K562 (cell line): ENCODE results near the gene LHX5. TPM values are rescaled to one million over a fixed set of nuclear protein-coding genes. Genes with fewer than 3 reads are reported as not detected.

ENCODE experiments used
- ATAC-seq: fragments of 200-7000 bp; cut with Tn5 transposase; 3 replicates; pipeline ENCODE4 v1.9.1; 2020; ENCODE audit warnings: moderate library complexity
- BruUV-seq: library from RNA; stranded (reverse); fragments of 400-500 nt; replicated peaks from 2 replicates; lab custom pipeline; 2021; lab: Mats Ljungman, UMichigan
- CTCF ChIA-PET: fragments of 300-600 bp; formaldehyde crosslinking; extraction: SDS; loops from one replicate; lab custom pipeline; 2021; ENCODE audit warnings: low intra/inter-chr PET ratio; lab: Yijun Ruan, JAX
- POLR2A ChIA-PET: fragments of 300-600, 350-650 bp; sonication (Branson Sonifier 250); formaldehyde crosslinking; extraction: SDS; loops from one replicate; lab custom pipeline; 2021; ENCODE audit warnings: antibody characterized with exemption, inconsistent platforms; lab: Yijun Ruan, JAX
- DNase-seq, 4 experiments: peaks; one replicate each; pipeline versions ENCODE4 v3.0.0 to v3.0.0-alpha.2; 2011 to 2018; ENCODE audit warnings: low spot score in 3 of 4, mixed read lengths in 3 of 4; ENCODE audit errors: extremely low read depth in 1 of 4
- FAIRE-seq: peaks from 2 replicates; lab custom pipeline; 2011; peaks lifted over from hg19 to GRCh38; lab: Jason Lieb, UNC
- H2AFZ ChIP-seq: 2 replicates; pipeline ENCODE4 v1.6.0; 2011; ENCODE audit warnings: low read depth, low read length, control low read depth, inconsistent platforms
- H3K27ac ChIP-seq: fragments of 200-600 bp; 3 replicates; pipeline ENCODE4 v1.8.0; 2011; ENCODE audit warnings: low read depth, mild to moderate bottlenecking, control low read depth, inconsistent platforms, low read length, moderate library complexity, mixed read lengths; ENCODE audit errors: extremely low read depth
- H3K27me3 ChIP-seq, 2 experiments: fragments of 300-600 bp in 1 of 2; 2 replicates in 1 of 2; 3 replicates in 1 of 2; pipeline versions ENCODE4 v1.6.0 to v1.8.0; 2011; ENCODE audit warnings: inconsistent platforms in 2 of 2, low read length in 2 of 2, mild to moderate bottlenecking in 1 of 2, mixed read lengths in 1 of 2, moderate library complexity in 1 of 2; ENCODE audit not compliant: control insufficient read depth in 2 of 2, insufficient read depth in 2 of 2
- H3K36me3 ChIP-seq: fragments of 300-600 bp; 3 replicates; pipeline ENCODE4 v1.8.0; 2011; ENCODE audit warnings: mild to moderate bottlenecking, low read length, inconsistent platforms; ENCODE audit not compliant: control insufficient read depth, insufficient read depth
- H3K4me1 ChIP-seq, 2 experiments: fragments of 200-600 bp in 1 of 2; replicated peaks in 1 of 2; 2 replicates in 1 of 2; 3 replicates in 1 of 2; pipeline versions ENCODE4 v1.5.1 to v1.8.0; 2011; ENCODE audit warnings: inconsistent platforms in 2 of 2, low read length in 2 of 2, mild to moderate bottlenecking in 1 of 2, mixed read lengths in 1 of 2, moderate library complexity in 1 of 2; ENCODE audit not compliant: control insufficient read depth in 2 of 2, insufficient read depth in 2 of 2
- H3K4me2 ChIP-seq: 2 replicates; pipeline ENCODE4 v1.6.1; 2011; ENCODE audit warnings: low read length, control low read depth, inconsistent platforms, mixed read lengths; ENCODE audit not compliant: insufficient read depth
- H3K4me3 ChIP-seq: fragments of 200-600 bp; sonication (generic), shearing (Covaris generic); 2 replicates; pipeline ENCODE4 v1.5.1; 2016; ENCODE audit warnings: control low read depth, inconsistent platforms
- H3K79me2 ChIP-seq: fragments of 200-600 bp; 3 replicates; pipeline ENCODE4 v1.8.0; 2011; ENCODE audit warnings: low read length, inconsistent platforms; ENCODE audit not compliant: control insufficient read depth, insufficient read depth
- H3K9ac ChIP-seq, 2 experiments: 2 replicates each; pipeline versions ENCODE4 v1.6.0 to v1.6.1; 2011; ENCODE audit warnings: low read depth in 2 of 2, low read length in 2 of 2, control low read depth in 1 of 2, inconsistent platforms in 1 of 2, mild to moderate bottlenecking in 1 of 2, mixed read lengths in 1 of 2; ENCODE audit not compliant: insufficient read depth in 1 of 2
- H3K9me1 ChIP-seq: one replicate; pipeline ENCODE4 v1.6.0; 2011; ENCODE audit warnings: inconsistent platforms, mild to moderate bottlenecking, low read length, moderate library complexity; ENCODE audit not compliant: control insufficient read depth, insufficient read depth
- H3K9me3 ChIP-seq: replicated peaks from 2 replicates; pipeline ENCODE4 v1.5.1; 2011; ENCODE audit warnings: low read depth, low read length, inconsistent platforms; ENCODE audit not compliant: control insufficient read depth, insufficient read depth
- H4K20me1 ChIP-seq: replicated peaks from 2 replicates; pipeline ENCODE4 v1.6.1; 2011; ENCODE audit warnings: low read length, inconsistent platforms, mixed read lengths; ENCODE audit not compliant: control insufficient read depth, insufficient read depth
- BCOR ChIP-seq: fragments of 450-650 bp; IDR thresholded peaks from 2 replicates; pipeline ENCODE4 v1.6.1; 2016
- KLF10 ChIP-seq: fragments of 250-450 bp; sonication (Bioruptor Pico); IDR thresholded peaks from 2 replicates; pipeline ENCODE4 v1.6.1; 2021; ENCODE audit warnings: matching md5 sums
- NBN ChIP-seq: fragments of 450-650 bp; IDR thresholded peaks from 2 replicates; pipeline ENCODE4 v1.6.1; 2016; ENCODE audit warnings: low read depth, mild to moderate bottlenecking
- NR2F6 ChIP-seq: fragments of 450-650 bp; formaldehyde crosslinking; IDR thresholded peaks from 2 replicates; pipeline ENCODE4 v1.4.0; 2020; ENCODE audit warnings: mild to moderate bottlenecking
- PTBP1 ChIP-seq: fragments of 200-400 bp; formaldehyde crosslinking; IDR thresholded peaks from 2 replicates; pipeline ENCODE4 v1.6.1; 2017; ENCODE audit warnings: low read depth, low read length
- RBM25 ChIP-seq: fragments of 200-400 bp; formaldehyde crosslinking; IDR thresholded peaks from 2 replicates; pipeline ENCODE4 v1.6.1; 2018; ENCODE audit warnings: low read length, low read depth, moderate library complexity; ENCODE audit not compliant: severe bottlenecking
- RCOR1 ChIP-seq, 2 experiments: IDR thresholded peaks; 2 replicates each; pipeline ENCODE4 v1.6.1; 2012; ENCODE audit warnings: low read depth in 2 of 2, low read length in 2 of 2, borderline replicate concordance in 1 of 2, improper control_type of control experiment in 1 of 2
- SMARCA5 ChIP-seq: fragments of 450-650 bp; IDR thresholded peaks from 2 replicates; pipeline ENCODE4 v1.6.1; 2016
- SNAPC5 ChIP-seq: fragments of 250-450 bp; sonication (Bioruptor Pico); IDR thresholded peaks from 2 replicates; pipeline ENCODE4 v1.8.0; 2021; ENCODE audit warnings: moderate library complexity, mild to moderate bottlenecking, inconsistent platforms
- TCF7 ChIP-seq: sonication (generic); IDR thresholded peaks from 2 replicates; pipeline ENCODE4 v1.6.1; 2016; ENCODE audit warnings: antibody characterized with exemption, borderline replicate concordance
- TEAD1 ChIP-seq, 2 experiments: fragments of 450-650 bp in 1 of 2; sonication (generic) in 1 of 2; formaldehyde crosslinking; IDR thresholded peaks; 2 replicates each; pipeline versions ENCODE4 v1.4.0 to v1.8.0; 2020 to 2022; ENCODE audit warnings: mild to moderate bottlenecking in 2 of 2, missing genetic modification reagents in 1 of 2
- TFE3 ChIP-seq: fragments of 450-650 bp; formaldehyde crosslinking; IDR thresholded peaks from 2 replicates; pipeline ENCODE4 v1.4.0; 2020; ENCODE audit warnings: mild to moderate bottlenecking, mixed read lengths
- TGIF2 ChIP-seq: sonication (generic); formaldehyde crosslinking; IDR thresholded peaks from 2 replicates; pipeline ENCODE4 v1.8.1; 2022; ENCODE audit warnings: mild to moderate bottlenecking, missing genetic modification reagents, moderate library complexity
- USF1 ChIP-seq: sonication (generic); formaldehyde crosslinking; IDR thresholded peaks from 2 replicates; pipeline ENCODE4 v1.9.0; 2022; ENCODE audit warnings: mild to moderate bottlenecking, missing genetic modification reagents
- XRCC3 ChIP-seq: fragments of 450-650 bp; IDR thresholded peaks from 2 replicates; pipeline ENCODE4 v1.6.1; 2017; ENCODE audit warnings: mild to moderate bottlenecking, moderate library complexity
- XRCC4 ChIP-seq: IDR thresholded peaks from one replicate; pipeline ENCODE4 v1.6.1; 2011; ENCODE audit not compliant: insufficient read depth, insufficient read length; ENCODE audit errors: extremely low read depth
- ZFP36 ChIP-seq: fragments of 150-350 bp; IDR thresholded peaks from 2 replicates; pipeline ENCODE4 v1.6.1; 2018; ENCODE audit warnings: low read length, low read depth; ENCODE audit not compliant: partially characterized antibody
- ZKSCAN8 ChIP-seq: fragments of 200-800 bp; sonication (Bioruptor generic); IDR thresholded peaks from 2 replicates; pipeline ENCODE4 v1.6.1; 2016; ENCODE audit warnings: missing genetic modification characterization, missing compliant biosample characterization
- ZNF121 ChIP-seq: sonication (generic); formaldehyde crosslinking; conservative IDR thresholded peaks from 2 replicates; pipeline ENCODE4 v1.8.0; 2022; ENCODE audit warnings: missing genetic modification reagents
- ZNF197 ChIP-seq: fragments of 200-800 bp; sonication (Bioruptor generic); IDR thresholded peaks from 2 replicates; pipeline ENCODE4 v1.6.1; 2016; ENCODE audit warnings: low read depth, missing genetic modification characterization, missing compliant biosample characterization
- ZNF398 ChIP-seq: fragments of 250-450 bp; sonication (Bioruptor Pico); IDR thresholded peaks from 2 replicates; pipeline ENCODE4 v1.8.0; 2021; ENCODE audit warnings: moderate library complexity, mild to moderate bottlenecking, inconsistent platforms
- WGBS: fragments of 100-300 bp; shearing (Covaris generic); methylation state at CpG from one replicate; pipeline ENCODE4 v1.1.6; 2016; ENCODE audit warnings: low coverage, mixed read lengths; ENCODE audit not compliant: insufficient coverage; ENCODE audit errors: missing lambda C conversion rate; 5-methylcytosine and 5-hydroxymethylcytosine counted together
- in situ Hi-C: fragments of 300-500 bp; cut with MboI; formaldehyde crosslinking; loops from 4 replicates; pipeline ENCODE4 v1.15.0; 2018; ENCODE audit warnings: inconsistent platforms, mixed read lengths
- intact Hi-C: fragments of 100-400 bp; cut with micrococcal nuclease; formaldehyde crosslinking; loops from 2 replicates; pipeline ENCODE4 v1.14.2; 2022
- polyA plus RNA-seq, 8 experiments: library from polyadenylated mRNA; depleted of rRNA in 4 of 8; stranded (reverse) in 5 of 8; unstranded in 3 of 8; fragments of >200 nt; fragmentation: Nextera tagmentation in 2 of 8; fragmentation: Illumina TruSeq in 1 of 8; extraction: Ambion mirVana in 2 of 8; extraction: Trizol in 1 of 8; gene quantifications; 2 replicates each; pipeline versions ENCODE4 v1.2.1 to v1.2.3, GENCODE V29; 2011 to 2014; ENCODE audit warnings: inconsistent platforms in 1 of 8, missing spikeins in 1 of 8
- total RNA-seq, 7 experiments: library from RNA; depleted of rRNA in 6 of 7; stranded (reverse); fragments of >200 nt in 6 of 7; fragmentation: Illumina TruSeq in 2 of 7; extraction: Trizol in 2 of 7; gene quantifications; 2 replicates each; pipeline versions ENCODE4 v1.2.1 to v1.2.3, GENCODE V29; 2011 to 2021; ENCODE audit warnings: low replicate concordance in 1 of 7

The LHX5 gene
- total and polyA plus RNA-seq, 9 of the 15 experiments (the other 6 are each of a cell fraction or from before 2014, with no cell fraction given) = 0.04 to 0.17 (median 0.05) TPM; not detected in 6

- H3K4me2 ChIP-seq = no peak overlapping the region
- no peak for ATAC-seq
- no peak overlapping the region for H3K27ac ChIP-seq
- no peak for DNase-seq
- no peaks in the 10 kb centered on the region for H3K4me1 ChIP-seq
- no peaks in the 10 kb centered on the region for H3K36me3 ChIP-seq
- H3K9me1 ChIP-seq = no peaks in the 10 kb centered on the region
- no peak overlapping the region for H2AFZ ChIP-seq
- no TSS peak for BruUV-seq
- no peak overlapping the region for H3K9ac ChIP-seq
- no peaks in the 10 kb centered on the region for H4K20me1 ChIP-seq
- in situ Hi-C loops = no loop called here
- POLR2A ChIA-PET = interaction anchor here (0.7 kb wide), 1 partner anchor 130 kb away, joined by 4 read pairs; no protein-coding TSS in a partner anchor
- H3K4me3 ChIP-seq = no peak overlapping the region
- H3K9me3 ChIP-seq = no peaks in the 10 kb centered on the region
- CTCF ChIA-PET = no interaction called here
- peaks cover 2 to 10% of the 10 kb centered on the region in 2 experiments; a peak in 1 of 5 replicates for H3K27me3 ChIP-seq
- no peaks in the 10 kb centered on the region for H3K79me2 ChIP-seq
- intact Hi-C loops = no loop called here
- no peak for FAIRE-seq
- 0% methylated on average over 2 of the region's 2 CpGs for WGBS
- TF ChIP-seq TFE3 (no peak), XRCC4 (no peak), ZFP36 (peak; percentile 81), SNAPC5 (no peak), RCOR1 (IDR thresholded peaks at IDR 0.05; ENCODE audit: borderline replicate concordance in 1 of 2, low read depth in 2 of 2, low read length in 2 of 2) (0 out of 4 replicates have a peak, but pooled peaks of 1 of the 2 experiments have one; percentile 40), BCOR (peak; percentile 90), NBN (no peak), XRCC3 (no peak), TCF7 (no peak), USF1 (CRISPR knock-in tag) (no peak), KLF10 (no peak), TGIF2 (CRISPR knock-in tag) (no peak), ZNF398 (CRISPR knock-in tag) (no peak), SMARCA5 (0 out of 2 replicates have a peak, but pooled peaks have one; percentile 54), ZNF197 (CRISPR knock-in tag) (no peak), TEAD1 (CRISPR knock-in tag; IDR thresholded peaks at IDR 0.05) (no peak), ZNF121 (CRISPR knock-in tag) (peak; percentile 32; the same call in 1 of the 2 replicates), PTBP1 (0 out of 2 replicates have a peak, but pooled peaks have one; percentile 43), ZKSCAN8 (CRISPR knock-in tag) (no peak), RBM25 (peak; percentile 92), NR2F6 (no peak)
Observed at GRCh38 chr12:113452458-113452857, 19.2 kb downstream of the LHX5 start.
